Measurements from ENCODE around the gene TFR2.

DNA sequence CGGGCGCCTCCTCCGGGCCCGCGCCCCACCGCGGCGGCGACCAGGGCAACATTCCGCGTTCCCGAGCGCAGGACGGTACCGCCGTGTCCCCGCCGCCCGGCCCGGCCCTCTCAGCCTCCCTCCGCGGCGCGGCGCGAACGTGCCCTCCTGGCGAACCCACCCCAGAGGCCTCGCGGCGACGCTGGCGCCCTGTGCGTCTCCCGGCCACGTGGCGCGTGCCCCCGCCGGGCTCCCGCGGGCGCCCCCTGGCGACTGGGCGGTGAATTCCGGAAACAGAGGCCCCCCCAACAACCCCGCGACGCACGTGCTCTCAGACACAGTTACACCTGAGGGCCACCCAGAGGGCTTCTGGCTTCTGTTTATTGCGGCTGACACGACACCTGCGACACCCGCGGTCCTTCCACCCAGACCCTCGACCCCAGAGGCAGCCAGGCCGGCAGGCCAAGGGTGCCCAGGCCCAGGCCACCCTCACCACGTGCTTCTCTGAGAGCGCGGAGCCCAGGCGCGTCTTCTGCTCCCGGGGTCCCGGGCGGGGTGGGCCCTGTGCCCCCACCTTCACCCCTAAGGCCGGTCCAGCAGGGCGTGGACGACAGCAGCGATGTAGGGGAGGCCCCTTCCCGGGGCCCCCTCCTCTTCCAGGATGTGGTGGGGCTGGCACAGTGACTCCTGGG is 67.5 kb downstream of the TFR2 start, which contains the start of gene SAP25:
- TF ChIP-seq, protein P1, sequence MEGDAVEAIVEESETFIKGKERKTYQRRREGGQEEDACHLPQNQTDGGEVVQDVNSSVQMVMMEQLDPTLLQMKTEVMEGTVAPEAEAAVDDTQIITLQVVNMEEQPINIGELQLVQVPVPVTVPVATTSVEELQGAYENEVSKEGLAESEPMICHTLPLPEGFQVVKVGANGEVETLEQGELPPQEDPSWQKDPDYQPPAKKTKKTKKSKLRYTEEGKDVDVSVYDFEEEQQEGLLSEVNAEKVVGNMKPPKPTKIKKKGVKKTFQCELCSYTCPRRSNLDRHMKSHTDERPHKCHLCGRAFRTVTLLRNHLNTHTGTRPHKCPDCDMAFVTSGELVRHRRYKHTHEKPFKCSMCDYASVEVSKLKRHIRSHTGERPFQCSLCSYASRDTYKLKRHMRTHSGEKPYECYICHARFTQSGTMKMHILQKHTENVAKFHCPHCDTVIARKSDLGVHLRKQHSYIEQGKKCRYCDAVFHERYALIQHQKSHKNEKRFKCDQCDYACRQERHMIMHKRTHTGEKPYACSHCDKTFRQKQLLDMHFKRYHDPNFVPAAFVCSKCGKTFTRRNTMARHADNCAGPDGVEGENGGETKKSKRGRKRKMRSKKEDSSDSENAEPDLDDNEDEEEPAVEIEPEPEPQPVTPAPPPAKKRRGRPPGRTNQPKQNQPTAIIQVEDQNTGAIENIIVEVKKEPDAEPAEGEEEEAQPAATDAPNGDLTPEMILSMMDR (conservative IDR thresholded peaks at IDR 0.05), result no peak; the same call in 1 of the 2 replicates
- TF ChIP-seq ZFX (IDR thresholded peaks at IDR 0.05), result no peak

Data from C4-2B (cell line).